ENCODE results near the gene HNF1A.
A peak's percentile ranks its signal among the peaks of the same experiment; 100 is the strongest.

The HNF1A gene

DNA sequence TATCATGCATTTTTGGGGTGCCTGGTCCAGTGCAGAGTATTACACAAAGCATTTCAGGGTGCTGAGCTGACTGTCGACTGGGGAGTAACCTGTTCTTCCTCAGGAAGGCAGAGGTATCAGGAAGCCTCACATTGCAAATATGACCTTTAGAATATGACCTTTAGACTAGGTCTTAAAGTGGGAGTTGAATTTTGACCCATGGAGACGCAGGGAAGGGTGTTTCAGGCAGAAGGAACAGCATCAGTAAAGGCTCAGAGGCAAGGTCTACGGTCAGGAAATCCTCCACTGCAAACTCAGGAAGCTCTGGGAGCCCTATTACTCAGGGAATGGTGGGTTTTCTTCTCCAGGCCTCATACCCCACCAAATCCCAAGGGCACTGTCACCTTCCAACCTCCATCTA is 11.3 kb downstream of the HNF1A start:
- DNase-seq, result no peak

DNA sequence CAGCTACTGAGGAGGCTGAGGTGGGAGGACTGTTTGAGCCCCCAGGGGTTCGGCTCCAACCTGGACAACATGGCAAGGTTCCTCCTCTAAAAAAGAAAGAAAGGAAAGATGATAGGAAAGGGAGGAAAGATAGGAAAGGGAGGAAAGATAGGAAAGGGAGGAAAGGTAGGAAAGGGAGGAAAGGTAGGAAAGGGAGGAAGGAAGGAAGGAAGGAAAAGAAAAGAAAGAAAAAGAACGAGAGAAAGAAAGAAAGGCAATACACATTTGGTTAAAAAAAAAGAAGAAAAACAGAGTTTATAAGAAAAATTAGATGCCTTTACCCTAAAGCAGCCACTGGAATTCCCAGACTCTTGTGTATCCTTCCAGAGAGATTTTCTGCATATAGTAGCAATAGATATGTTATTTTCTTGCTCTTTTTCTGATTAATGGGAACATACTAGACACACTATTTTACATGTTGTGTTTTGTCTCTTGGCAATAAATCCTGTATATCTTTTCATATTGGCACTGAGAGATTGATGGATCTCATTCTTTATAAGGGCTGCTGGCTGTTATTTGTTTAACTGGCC is 12.2 kb downstream of the HNF1A start:
- no peak for DNase-seq

- no peak for DNase-seq
These were observed 13.6 kb downstream of the HNF1A start for GRCh38 chr12:120991965-120992364.

- no peak for DNase-seq
These were observed 14.6 kb downstream of the HNF1A start for GRCh38 chr12:120992989-120993388.

GRCh38 chr12:120993496-120993895 is 15.2 kb downstream of the HNF1A start:
- no peak for DNase-seq

GRCh38 chr12:120994059-120994458 is 15.7 kb downstream of the HNF1A start:
- no peak for DNase-seq

DNA sequence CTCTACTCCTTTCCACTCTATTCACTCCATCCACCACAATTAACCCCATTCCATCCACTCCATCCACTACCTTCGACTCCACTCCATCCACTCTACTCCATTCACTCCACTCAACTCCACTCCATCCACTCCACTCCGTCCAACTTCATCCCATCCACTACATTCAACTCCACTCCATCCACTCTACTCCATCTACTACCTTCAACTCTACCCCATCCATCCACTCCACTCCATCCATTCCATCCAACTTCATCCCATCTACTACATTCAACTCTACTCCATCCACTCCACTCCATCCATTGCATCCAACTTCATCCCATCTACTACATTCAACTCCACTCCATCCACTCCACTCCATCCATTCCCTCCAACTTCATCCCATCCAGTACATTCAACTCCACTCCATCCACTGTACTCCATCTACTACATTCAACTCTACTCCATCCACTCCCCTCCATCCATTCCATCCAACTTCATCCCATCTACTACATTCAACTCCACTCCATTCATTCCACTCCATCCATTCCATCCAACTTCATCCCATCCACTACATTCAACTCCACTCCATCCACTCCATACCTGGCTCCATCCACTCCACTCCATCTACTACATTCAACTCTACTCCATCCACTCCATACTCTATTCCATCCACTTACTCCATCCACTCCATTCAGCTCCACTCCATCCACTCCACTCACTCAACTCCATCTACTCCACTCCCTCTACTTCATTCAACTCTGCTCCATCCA is 16.4 kb downstream of the HNF1A start:
- no peak for DNase-seq

DNA sequence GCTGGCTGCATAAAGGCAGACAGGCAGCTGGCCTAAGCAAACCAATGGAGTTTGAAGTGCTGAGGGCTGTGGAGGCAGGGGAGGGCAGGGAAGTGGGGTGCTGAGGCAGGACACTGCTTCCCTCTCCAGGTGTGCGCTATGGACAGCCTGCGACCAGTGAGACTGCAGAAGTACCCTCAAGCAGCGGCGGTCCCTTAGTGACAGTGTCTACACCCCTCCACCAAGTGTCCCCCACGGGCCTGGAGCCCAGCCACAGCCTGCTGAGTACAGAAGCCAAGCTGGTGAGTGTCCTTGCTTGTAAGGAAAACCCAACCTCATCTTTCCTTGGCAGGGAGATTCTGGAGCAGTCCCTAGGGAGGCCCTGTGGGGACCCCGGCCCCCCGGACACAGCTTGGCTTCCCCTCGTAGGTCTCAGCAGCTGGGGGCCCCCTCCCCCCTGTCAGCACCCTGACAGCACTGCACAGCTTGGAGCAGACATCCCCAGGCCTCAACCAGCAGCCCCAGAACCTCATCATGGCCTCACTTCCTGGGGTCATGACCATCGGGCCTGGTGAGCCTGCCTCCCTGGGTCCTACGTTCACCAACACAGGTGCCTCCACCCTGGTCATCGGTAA is 17.9 kb downstream of the HNF1A start:
- no peak for DNase-seq

DNA sequence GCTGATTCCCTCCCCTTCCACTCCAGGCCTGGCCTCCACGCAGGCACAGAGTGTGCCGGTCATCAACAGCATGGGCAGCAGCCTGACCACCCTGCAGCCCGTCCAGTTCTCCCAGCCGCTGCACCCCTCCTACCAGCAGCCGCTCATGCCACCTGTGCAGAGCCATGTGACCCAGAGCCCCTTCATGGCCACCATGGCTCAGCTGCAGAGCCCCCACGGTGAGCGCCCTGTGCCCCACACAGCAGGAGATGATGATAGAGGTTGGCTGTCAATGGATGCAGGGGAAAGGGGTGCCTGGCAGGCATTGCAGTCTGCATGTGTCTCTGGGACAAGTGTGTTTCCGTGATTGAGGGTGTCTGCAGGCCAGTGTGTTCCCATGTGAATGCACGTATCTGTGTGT is 19.1 kb downstream of the HNF1A start:
- no peak for DNase-seq

DNA sequence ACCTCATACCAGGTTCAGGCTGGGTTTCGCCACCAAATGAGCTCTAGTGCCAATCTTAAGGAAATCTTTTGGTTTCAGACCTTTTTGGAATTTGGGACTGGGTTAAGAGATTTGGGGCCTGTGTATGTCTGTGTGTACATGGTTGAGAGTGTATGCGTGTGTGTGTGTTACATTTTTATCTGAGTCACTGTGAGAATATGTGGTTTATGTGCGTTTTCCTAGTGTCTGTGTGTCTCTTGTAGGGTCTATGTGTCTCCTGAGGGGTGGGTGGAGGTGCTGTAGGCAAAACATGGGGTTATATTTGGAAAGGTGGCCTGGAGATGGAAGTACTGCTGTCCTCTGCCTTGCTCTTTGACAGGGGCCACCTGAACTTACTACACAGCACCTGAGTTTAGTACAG is 20.1 kb downstream of the HNF1A start:
- no peak for DNase-seq

DNA sequence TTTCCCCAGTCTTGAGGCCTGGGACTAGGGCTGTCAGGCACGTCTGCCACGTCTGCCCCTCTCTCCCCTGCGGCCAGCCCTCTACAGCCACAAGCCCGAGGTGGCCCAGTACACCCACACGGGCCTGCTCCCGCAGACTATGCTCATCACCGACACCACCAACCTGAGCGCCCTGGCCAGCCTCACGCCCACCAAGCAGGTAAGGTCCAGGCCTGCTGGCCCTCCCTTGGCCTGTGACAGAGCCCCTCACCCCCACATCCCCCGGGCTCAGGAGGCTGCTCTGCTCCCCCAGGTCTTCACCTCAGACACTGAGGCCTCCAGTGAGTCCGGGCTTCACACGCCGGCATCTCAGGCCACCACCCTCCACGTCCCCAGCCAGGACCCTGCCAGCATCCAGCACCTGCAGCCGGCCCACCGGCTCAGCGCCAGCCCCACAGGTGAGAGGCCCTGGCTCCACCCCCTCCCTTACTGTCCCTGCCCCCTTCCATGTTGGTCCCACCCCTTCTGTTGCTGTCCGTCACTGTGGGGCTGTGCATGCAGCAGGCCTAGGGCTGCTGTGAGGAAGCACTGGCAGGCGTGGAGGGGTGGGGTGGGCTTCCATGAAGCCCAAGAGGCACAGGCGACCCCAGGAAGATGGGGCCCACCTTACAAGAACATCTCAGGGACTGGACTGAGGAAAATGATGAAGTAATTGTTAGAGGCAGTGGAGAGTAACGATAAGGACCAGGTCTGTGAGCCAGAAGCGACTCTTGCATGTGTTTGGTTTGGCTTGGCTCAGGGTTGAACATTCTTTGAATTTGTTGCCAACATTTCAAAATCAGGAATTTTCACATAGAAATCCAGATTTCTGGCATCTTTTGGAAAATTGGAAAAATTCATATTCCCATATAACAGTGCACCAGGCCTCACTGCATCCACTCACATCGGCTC is 21.1 kb downstream of the HNF1A start:
- DNase-seq, result no peak

DNA sequence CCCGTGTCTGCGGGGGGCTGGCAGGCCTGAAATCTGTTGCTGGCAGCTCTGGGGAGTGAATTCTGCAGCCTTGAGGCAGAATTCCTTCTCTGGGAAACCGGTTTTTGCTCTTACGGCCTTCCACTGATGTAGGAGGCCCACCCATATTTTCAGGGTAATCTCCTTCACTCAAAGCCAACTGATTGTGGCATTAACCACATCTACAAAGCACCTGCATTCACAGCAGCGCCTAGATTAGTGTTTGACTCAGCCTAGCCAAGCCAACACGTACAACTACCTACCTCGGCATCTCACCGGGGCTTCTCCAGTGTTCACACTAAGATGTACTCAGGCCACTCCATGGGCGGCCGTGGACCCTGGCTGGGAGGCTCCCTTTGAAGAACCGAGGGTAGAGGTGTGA is 22.2 kb downstream of the HNF1A start:
- DNase-seq, result no peak

- DNase-seq, result no peak
These were observed 22.7 kb downstream of the HNF1A start for GRCh38 chr12:121001060-121001459.

DNA sequence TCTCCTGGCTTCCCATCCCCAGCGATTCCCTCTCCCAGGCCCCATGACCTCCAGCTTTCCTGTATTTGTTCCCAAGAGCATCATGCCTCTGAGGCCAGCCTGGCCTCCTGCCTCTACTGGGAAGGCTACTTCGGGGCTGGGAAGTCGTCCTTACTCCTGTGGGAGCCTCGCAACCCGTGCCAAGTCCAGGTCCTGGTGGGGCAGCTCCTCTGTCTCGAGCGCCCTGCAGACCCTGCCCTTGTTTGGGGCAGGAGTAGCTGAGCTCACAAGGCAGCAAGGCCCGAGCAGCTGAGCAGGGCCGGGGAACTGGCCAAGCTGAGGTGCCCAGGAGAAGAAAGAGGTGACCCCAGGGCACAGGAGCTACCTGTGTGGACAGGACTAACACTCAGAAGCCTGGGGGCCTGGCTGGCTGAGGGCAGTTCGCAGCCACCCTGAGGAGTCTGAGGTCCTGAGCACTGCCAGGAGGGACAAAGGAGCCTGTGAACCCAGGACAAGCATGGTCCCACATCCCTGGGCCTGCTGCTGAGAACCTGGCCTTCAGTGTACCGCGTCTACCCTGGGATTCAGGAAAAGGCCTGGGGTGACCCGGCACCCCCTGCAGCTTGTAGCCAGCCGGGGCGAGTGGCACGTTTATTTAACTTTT is 23.6 kb downstream of the HNF1A start:
- no peak for DNase-seq

DNA sequence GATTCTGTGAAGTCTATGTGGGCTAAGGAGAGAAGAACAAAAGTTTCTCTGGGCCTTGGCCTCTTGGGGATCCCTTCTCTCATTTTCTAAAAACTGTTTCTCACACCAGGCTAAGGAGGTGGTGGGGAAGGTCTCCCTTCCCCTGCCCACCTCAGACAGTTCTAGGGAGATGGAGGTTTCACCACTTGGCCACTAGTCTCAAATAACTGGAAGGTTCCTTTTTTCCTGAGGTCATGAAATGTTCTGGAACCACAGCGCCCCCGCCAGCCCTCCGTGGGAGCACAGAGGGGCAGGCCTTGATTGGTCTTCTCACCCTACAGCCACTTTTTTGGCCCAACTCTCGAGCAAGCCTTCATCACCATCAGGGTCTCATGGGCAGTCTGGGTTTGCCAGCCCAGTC is 25.3 kb downstream of the HNF1A start:
- DNase-seq, result no peak

DNA sequence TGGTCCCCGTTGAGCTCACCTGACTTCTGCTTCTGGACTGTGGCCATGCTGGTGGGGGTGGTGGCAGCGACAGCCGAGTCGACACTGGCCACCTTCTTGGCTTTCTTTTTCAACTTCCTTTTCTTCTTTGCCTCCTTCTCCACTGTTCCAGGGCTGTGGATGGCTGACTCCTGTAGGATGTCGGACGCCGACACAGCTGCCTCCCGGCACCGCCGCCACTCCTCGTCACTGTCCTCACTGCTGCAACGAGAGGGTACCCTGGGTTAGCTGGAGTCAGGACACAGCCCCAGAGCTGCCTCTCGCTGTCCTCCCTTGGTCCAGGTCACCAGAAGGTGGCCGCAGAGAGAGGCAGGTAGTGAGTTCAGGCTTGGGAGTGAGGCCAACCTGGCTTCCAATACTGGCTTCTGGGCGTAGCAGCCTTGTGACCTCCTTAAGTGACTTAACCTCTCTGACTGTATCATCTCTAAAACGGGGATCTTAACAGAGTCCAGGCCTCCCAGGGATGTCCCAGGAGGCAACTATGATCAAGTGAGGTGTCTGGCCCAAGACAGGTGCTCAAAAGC is 26.0 kb downstream of the HNF1A start:
- DNase-seq, result no peak

DNA sequence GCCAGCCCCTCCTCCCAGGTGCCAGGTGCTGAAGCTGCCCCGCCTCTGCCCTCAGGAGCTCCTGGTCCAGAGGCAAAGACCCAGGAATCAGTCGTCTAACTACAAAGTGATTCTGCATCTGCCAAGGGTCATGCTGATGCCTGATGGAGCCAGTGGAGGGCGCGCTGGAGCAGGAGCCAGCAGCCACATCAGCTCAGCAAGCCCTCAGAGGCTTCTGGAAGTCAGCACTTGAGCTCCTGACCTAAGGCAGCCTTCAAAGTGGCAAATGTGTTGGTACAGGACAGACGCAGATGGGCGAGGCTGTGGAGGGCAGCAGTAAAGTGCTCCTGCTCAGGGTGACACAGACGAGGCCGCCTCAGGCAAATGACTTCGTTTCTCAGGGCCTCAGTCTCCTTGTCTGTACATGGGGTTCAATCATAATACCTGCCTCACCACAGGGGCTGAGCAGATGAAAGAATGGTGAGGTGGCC is 27.0 kb downstream of the HNF1A start:
- DNase-seq, result no peak

DNA sequence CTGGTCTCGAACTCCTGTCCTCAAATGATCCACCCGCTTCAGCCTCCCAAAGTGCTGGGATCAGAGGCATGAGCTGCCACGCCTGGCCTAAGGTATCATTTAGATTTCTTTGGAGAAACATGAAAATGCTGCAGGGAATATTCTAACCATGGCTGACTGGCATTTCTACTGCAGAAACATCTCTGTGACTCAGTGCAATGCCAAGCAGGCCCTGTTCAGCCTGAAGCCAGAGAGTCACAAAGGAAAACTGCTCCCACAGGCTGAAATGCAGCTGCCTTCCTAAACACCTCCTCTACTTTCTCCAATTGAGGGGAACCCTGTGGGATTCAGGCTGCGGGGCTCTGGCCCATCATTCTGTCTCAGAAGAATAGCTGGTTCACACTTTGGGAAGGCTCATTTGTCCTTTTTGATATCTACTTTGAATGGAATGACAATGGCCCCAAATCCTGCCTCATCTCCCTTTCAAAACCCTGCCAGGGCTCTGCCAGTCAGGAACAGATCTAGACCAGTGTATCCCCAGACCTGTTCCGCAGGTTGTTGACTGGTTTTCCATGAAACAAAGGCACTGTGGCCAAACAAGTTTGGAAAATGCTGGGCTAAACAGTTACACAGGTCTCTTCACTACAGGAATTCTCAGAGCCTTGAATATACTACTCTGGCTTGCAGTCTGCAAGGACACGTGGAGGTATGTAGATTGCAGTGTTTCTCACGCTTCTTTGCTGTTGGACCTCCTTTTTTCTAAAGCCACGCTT is 30.2 kb downstream of the HNF1A start:
- DNase-seq, result no peak

DNA sequence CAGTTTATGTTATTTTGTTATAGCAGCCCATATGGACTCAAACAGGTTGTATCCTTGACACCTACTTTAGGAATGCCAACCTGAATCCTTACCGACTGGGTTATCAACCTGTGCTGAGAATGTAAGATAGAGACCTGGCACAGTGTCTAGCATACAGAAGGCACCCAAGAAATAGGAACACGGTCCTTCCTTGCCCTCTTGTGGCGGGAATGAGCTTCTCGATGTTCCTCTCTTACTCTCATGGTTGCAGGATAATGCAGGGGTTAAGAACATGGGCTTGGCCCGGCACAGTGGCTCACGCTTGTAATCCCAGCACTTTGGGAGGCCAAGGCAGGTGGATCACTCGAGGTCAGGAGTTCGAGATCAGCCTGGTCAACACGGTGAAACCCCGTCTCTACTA is 31.4 kb downstream of the HNF1A start:
- peak in 1 of 2 experiments; percentile 33 for DNase-seq

GRCh38 chr12:121010860-121011259 is 32.5 kb downstream of the HNF1A start:
- no peak for DNase-seq

DNA sequence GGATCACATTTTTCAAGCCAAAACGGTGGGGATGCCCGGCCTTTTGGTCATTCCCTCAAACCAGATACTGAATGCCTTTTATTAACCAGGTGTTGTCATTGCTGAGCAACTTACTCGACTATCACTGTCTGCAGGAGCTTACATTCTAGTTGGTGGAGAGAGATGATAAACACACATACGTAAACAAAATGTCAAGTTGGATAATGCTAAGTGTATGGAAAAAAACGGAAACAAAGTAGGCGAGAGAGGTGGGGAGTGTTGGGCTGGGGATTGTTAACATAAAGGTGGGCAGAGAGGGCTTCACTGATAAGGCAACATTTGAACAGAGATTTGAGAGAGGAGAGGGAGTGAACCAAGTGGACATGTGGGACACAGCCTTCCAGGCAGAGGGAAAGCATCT is 33.5 kb downstream of the HNF1A start:
- no peak for DNase-seq

GRCh38 chr12:121013715-121014114 is 35.4 kb downstream of the HNF1A start:
- no peak for DNase-seq
